Activated CD4-positive, alpha-beta T cell treated with anti-CD3 and anti-CD28 coated beads for 36 hours (primary cell): Measurements from ENCODE around the gene RERG. TPM values are rescaled to one million over a fixed set of nuclear protein-coding genes. Genes with fewer than 3 reads are reported as not detected.

Experiments
- ATAC-seq: fragments of 200-7000 bp; cut with Tn5 transposase; one replicate; pipeline ENCODE4 v1.10.0; 2021; ENCODE audit warnings: mild to moderate bottlenecking, moderate library complexity
- CTCF ChIA-PET: fragments of 350-600 bp; sonication (Branson Sonifier 250); formaldehyde crosslinking; loops from one replicate; lab custom pipeline; 2021; ENCODE audit warnings: antibody characterized with exemption; lab: Charles Lee
- POLR2A ChIA-PET: fragments of 350-600 bp; sonication (Branson Sonifier 250); formaldehyde crosslinking; loops from one replicate; lab custom pipeline; 2021; ENCODE audit warnings: antibody characterized with exemption, inconsistent platforms; lab: Charles Lee
- DNase-seq: peaks from one replicate; pipeline ENCODE4 v3.0.0-alpha.2; 2020
- H3K27ac Mint-ChIP-seq: one replicate; pipeline ENCODE4 v1.8.0; 2021; ENCODE audit warnings: mixed read lengths
- H3K27me3 Mint-ChIP-seq: one replicate; pipeline ENCODE4 v1.8.0; 2021; ENCODE audit warnings: mixed read lengths
- H3K36me3 Mint-ChIP-seq: one replicate; pipeline ENCODE4 v1.8.0; 2021; ENCODE audit warnings: low read depth, mixed read lengths
- H3K4me1 Mint-ChIP-seq: one replicate; pipeline ENCODE4 v1.8.0; 2021; ENCODE audit warnings: mixed read lengths
- H3K4me3 Mint-ChIP-seq: one replicate; pipeline ENCODE4 v1.8.0; 2021; ENCODE audit warnings: mild to moderate bottlenecking, moderate library complexity, mixed read lengths
- H3K9me3 Mint-ChIP-seq: one replicate; pipeline ENCODE4 v1.8.0; 2021; ENCODE audit warnings: low read depth, mixed read lengths
- intact Hi-C, 2 experiments: fragments of 100-400 bp; cut with DNase I in 1 of 2; cut with micrococcal nuclease in 1 of 2; formaldehyde crosslinking; loops; one replicate each; pipeline versions ENCODE4 v1.14.2 to v1.15.1; 2022 to 2024; cut with DNase I, micrococcal nuclease
- total RNA-seq, 2 experiments: library from RNA; stranded (reverse); gene quantifications; one replicate each; pipeline ENCODE4 v1.2.3, GENCODE V29; 2021

The RERG gene
- total RNA-seq, 2 experiments from 2014 or later, result not detected

DNA sequence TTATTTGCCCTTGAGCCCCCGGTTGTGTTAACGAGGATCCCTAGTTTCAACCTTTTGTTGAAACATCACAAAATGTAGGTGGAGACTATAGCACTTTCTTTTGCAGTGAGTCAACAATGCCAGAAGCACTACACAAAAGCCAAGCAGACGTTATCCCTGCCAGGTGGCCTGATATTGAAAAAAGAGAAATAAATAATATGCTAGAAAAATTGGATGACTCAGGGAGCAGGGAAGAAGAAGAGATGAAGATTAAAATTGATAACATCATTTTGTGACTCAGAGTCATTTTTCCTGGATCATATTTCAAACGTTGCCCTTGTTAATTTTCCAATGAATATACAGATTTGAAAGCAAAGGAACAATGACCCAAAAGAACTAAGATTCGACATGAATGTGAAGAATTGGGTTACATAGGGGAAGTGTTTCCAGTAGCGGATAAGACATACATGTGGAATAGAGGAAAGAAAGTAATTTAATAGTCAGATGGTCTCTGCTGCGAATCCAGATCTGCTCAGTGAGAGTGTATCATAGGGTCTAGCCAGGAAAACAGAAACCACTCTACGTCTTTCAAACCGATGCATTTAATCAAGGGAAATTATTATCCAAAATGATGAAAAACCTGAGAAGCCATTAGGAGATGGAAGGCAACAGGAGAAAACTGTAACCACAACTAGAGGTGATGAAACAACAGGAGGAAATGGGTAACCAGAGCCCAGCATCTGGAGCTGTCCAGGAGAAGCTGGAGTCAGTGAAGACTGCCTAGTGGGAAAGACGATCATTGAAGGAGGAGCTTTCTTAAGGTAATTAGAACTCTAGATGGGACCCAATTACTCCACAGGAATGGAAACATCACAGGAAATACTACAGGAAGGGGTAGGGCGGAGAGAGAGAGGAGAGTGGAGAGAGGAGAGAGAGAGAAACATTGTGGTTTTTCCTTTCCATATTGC, 57.9 kb downstream of the RERG start:
- H3K4me3 Mint-ChIP-seq, result no peak overlapping the region
- H3K27ac Mint-ChIP-seq, result no peak overlapping the region
- ChIA-PET CTCF (interaction anchor here (1.7 kb wide), 1 partner anchor 58 kb away, joined by 5 read pairs; the partner anchor contains the start of gene RERG), POLR2A (no interaction called here)
- intact Hi-C loops, result no loop called here
- peaks cover 5% of the 10 kb centered on the region for H3K4me1 Mint-ChIP-seq
- peaks cover 4% of the 10 kb centered on the region for H3K27me3 Mint-ChIP-seq
- DNase-seq, result no peak
- no peak for ATAC-seq
- H3K36me3 Mint-ChIP-seq, result no peaks in the 10 kb centered on the region
- no peaks in the 10 kb centered on the region for H3K9me3 Mint-ChIP-seq

DNA sequence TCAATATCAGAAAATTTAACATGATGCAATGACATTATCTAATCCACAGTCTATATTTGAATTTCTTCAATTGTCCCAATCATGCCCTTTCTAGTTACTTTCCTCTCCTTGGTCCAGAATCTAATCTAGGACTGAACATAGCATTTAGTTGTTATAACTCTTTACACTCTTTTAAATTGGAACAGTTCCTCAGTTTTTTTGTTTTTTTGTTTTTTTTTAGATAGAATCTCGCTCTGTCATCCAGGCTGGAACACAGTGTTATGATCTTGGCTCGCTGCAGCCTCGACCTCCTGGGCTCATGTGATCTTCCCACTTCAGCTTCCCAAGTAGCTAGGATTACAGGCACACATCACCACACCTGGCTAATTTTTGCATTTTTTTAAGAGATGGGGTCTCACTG, 63.1 kb downstream of the RERG start:
- intact Hi-C loops, result no loop called here
- H3K9me3 Mint-ChIP-seq, result no peaks in the 10 kb centered on the region
- ChIA-PET POLR2A (no interaction called here), CTCF (interaction anchor here (0.6 to 1.6 kb wide), 3 partner anchors 27 to 111 kb away, joined by 3 to 7 read pairs (median 4); partner anchors contain the start of gene RERG)
- no peak overlapping the region for H3K4me3 Mint-ChIP-seq
- no peaks in the 10 kb centered on the region for H3K36me3 Mint-ChIP-seq
- ATAC-seq (no peak), DNase-seq (no peak)
- no peaks in the 10 kb centered on the region for H3K4me1 Mint-ChIP-seq
- no peaks in the 10 kb centered on the region for H3K27me3 Mint-ChIP-seq
- no peak overlapping the region for H3K27ac Mint-ChIP-seq

DNA sequence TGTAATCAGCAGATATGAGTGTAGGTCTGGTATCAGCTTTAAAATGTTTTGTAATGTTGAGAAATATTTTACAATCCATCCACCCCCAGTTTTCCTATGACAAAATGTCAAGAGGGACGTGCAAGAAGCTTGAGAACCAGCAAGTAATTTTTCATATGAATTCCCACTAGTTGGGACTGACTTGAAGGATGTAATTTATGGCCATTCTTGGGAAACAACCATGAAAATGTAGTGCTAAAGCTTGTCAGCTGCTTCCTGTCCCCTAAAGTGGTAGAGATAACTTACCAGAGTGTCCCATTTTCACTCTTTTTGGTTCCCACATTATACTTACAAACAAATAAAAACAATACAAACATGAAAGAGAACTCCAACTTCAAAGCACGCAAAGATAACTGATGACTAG, 63.9 kb downstream of the RERG start:
- ATAC-seq (no peak), DNase-seq (no peak)
- intact Hi-C loops, result no loop called here
- H3K4me3 Mint-ChIP-seq, result no peak overlapping the region
- ChIA-PET CTCF (interaction anchor here (0.6 to 1.6 kb wide), 4 partner anchors 27 to 156 kb away, joined by 3 to 7 read pairs (median 4); partner anchors contain the start of gene RERG), POLR2A (no interaction called here)
- H3K27ac Mint-ChIP-seq, result no peak overlapping the region
- no peaks in the 10 kb centered on the region for H3K27me3 Mint-ChIP-seq
- no peaks in the 10 kb centered on the region for H3K36me3 Mint-ChIP-seq
- H3K4me1 Mint-ChIP-seq, result no peaks in the 10 kb centered on the region
- H3K9me3 Mint-ChIP-seq, result no peaks in the 10 kb centered on the region

DNA sequence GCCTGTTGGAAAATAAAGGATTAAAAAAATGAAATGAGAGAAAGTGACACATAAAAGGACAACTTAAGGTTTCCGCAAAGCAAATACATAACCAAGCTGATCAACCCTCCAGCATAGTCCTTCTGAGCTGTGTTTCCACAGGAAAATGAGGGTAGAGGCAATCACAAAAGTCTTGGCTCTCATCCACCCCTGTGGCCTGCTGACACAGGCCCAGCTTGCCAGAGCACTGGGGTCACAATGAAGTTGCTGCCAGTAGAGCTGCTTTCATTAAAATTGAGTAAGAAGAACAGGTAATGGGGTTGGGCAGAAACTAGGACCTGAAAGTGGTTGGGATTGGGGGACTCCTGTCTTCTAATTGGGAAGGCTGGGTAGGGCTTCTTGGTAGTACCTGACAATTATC, 65.9 kb downstream of the RERG start:
- no peak overlapping the region for H3K4me3 Mint-ChIP-seq
- H3K36me3 Mint-ChIP-seq, result no peaks in the 10 kb centered on the region
- CTCF ChIA-PET, result interaction anchor here (0.7 to 1.7 kb wide), 5 partner anchors 17 to 80 kb away, joined by 3 to 5 read pairs (median 3); partner anchors contain the start of gene RERG
- DNase-seq, result no peak
- no peaks in the 10 kb centered on the region for H3K4me1 Mint-ChIP-seq
- POLR2A ChIA-PET, result no interaction called here
- H3K27ac Mint-ChIP-seq, result no peak overlapping the region
- no peaks in the 10 kb centered on the region for H3K9me3 Mint-ChIP-seq
- no peaks in the 10 kb centered on the region for H3K27me3 Mint-ChIP-seq
- intact Hi-C loops, result no loop called here
- no peak for ATAC-seq

DNA sequence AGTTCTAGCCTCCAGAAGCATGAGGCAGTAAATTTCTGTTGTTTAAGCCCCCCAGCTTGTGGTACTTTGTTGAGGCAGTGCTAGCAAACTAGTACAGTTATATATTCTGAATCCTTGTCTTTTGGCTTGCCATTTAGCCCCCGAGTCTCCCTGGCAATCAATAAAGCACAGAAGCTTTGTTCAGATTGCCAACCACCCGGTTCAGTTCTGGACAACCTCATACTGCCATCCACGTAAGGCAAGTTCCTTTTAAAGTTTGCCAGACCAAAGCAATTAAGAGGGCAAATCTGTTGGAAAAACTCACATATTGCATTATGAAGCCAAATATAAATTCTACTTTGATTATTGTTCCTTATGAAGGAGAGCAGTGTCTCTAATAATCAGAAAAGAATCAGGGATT, 67.1 kb downstream of the RERG start:
- H3K4me1 Mint-ChIP-seq, result no peaks in the 10 kb centered on the region
- no peak overlapping the region for H3K27ac Mint-ChIP-seq
- CTCF ChIA-PET, result interaction anchor here (0.8 to 1.4 kb wide), 4 partner anchors 11 to 115 kb away, joined by 3 read pairs; no protein-coding TSS in a partner anchor
- no peaks in the 10 kb centered on the region for H3K9me3 Mint-ChIP-seq
- no peak for ATAC-seq
- intact Hi-C loops, result loop anchor here (5.0 kb wide), 1 partner anchor 113 kb away; no protein-coding TSS in a partner anchor
- POLR2A ChIA-PET, result no interaction called here
- no peaks in the 10 kb centered on the region for H3K36me3 Mint-ChIP-seq
- DNase-seq, result no peak
- no peak overlapping the region for H3K4me3 Mint-ChIP-seq
- H3K27me3 Mint-ChIP-seq, result no peaks in the 10 kb centered on the region

DNA sequence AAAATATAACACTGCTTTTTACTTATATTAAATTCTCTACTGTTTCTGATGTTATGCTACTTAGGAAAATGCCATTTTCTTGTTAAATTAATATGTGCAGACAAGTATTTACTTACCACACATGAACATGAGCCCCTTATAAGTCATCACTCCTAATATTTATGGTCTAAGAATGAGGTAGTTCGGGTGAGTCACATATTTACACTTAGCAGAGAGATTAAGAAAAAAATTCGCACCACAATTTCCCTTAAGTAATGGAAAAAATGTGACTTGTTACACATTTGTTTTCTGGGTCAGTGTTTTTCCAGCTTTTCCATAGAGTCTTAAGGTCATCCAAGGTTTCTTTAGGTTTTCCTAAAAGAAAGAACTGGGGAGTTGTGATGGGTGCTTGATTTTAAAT, 68.3 kb downstream of the RERG start:
- intact Hi-C loops, result loop anchor here (5.0 kb wide), 1 partner anchor 114 kb away; no protein-coding TSS in a partner anchor
- no peak overlapping the region for H3K4me3 Mint-ChIP-seq
- POLR2A ChIA-PET, result no interaction called here
- H3K27me3 Mint-ChIP-seq, result peaks cover 2% of the 10 kb centered on the region
- H3K4me1 Mint-ChIP-seq, result no peaks in the 10 kb centered on the region
- no peak for DNase-seq
- H3K36me3 Mint-ChIP-seq, result no peaks in the 10 kb centered on the region
- H3K9me3 Mint-ChIP-seq, result no peaks in the 10 kb centered on the region
- ATAC-seq, result no peak
- no peak overlapping the region for H3K27ac Mint-ChIP-seq
- CTCF ChIA-PET, result interaction anchor here (0.5 to 1.0 kb wide), 4 partner anchors 8 to 432 kb away, joined by 3 read pairs; no protein-coding TSS in a partner anchor

DNA sequence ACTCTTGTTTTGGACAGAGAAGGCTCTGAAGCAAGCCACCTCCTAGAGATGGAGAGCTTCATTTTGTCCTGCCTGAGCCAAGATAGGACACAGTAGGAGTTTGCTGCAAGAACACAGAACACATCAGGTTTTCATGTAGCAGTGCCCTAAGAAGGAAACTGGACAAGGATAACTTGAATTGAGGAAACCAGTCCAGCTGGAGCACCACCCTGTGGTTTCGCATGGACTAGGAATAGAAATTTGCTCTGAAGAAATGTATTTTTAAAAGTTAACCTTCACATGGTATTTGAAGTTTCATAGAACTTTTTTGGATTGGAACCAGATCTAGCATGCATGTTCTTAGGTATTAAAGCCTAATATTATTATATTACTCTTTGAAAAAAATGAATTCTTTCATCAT, 68.8 kb downstream of the RERG start:
- Mint-ChIP-seq H3K27ac (no peak overlapping the region), H3K27me3 (peaks cover 2% of the 10 kb centered on the region), H3K4me3 (no peak overlapping the region), H3K9me3 (no peaks in the 10 kb centered on the region), H3K4me1 (no peaks in the 10 kb centered on the region), H3K36me3 (no peaks in the 10 kb centered on the region)
- intact Hi-C loops, result loop anchor here (5.0 kb wide), 1 partner anchor 115 kb away; no protein-coding TSS in a partner anchor
- DNase-seq (no peak), ATAC-seq (no peak)
- CTCF ChIA-PET, result interaction anchor here (0.5 to 1.0 kb wide), 3 partner anchors 12 to 432 kb away, joined by 3 read pairs; no protein-coding TSS in a partner anchor
- POLR2A ChIA-PET, result no interaction called here

DNA sequence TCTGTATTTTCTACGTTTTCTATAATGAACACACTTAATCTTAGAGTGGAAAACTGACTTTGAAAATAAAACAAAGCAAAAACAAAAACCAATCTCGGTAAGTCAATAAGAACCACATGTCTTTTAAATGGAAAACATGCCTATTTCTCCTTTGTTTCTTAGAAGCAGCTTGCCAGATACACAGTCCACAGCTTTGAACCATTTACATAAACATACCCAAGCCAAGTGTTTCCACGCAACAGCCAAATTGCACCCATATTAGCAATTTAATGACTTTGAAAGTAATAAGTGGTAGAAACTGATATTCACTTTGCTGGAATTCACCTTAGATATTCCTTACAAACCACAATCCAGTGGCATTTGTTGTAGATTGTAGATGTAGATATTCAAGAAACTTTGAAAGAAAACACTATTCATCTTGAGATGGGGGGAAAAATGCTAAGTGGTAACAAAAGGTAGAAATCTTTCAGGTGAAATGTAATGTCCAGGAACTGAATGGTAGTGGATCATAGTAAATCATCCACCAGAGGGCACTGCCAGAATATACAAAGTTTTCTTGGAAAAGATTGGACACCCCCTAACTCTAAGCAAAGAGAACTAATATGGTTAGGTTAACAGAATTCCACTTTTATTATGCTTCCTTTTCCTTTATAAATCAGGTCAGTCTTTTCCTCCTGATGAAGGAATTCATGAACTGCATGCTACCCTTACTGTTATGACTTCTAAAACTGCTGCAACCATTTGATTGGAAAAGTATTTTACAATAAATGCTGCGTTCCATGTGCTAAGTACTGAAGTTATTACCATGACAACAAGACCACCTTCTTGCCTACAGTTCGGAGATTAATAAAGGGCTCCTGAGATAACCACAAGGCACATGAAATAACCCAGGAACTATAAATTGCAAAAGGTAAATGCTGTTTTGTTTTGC, 69.8 kb downstream of the RERG start:
- no peak overlapping the region for H3K27ac Mint-ChIP-seq
- no peaks in the 10 kb centered on the region for H3K4me1 Mint-ChIP-seq
- no peaks in the 10 kb centered on the region for H3K36me3 Mint-ChIP-seq
- ATAC-seq (no peak), DNase-seq (no peak)
- no peaks in the 10 kb centered on the region for H3K9me3 Mint-ChIP-seq
- no peak overlapping the region for H3K4me3 Mint-ChIP-seq
- peaks cover 2% of the 10 kb centered on the region for H3K27me3 Mint-ChIP-seq
- ChIA-PET POLR2A (no interaction called here), CTCF (interaction anchor here (0.6 to 1.7 kb wide), 6 partner anchors 13 to 433 kb away, joined by 3 to 15 read pairs (median 3); partner anchors contain the start of gene RERG)
- intact Hi-C loops, result loop anchor here (1.0 to 5.0 kb wide), 3 partner anchors 70 to 373 kb away; partner anchors contain the start of gene RERG (in 2 of the 2)

DNA sequence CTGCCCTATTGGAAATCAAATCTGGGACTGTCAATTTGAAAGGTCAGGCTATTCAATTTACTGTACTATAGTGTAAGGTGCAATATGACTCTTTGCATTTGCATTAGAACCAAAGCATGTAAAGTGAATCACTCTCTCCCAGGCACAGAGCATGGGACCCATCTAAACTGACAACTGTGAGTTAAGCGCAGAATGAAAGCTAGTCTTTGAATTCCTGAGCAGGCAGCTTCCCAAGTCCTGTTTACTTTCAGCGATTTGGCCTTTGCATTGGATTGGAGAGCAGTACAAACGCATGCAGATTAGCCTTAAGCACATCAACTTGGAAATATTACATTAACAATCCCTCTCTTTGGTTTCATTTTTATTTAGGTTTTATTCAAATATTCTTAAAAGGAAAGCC, 74.6 kb downstream of the RERG start:
- Mint-ChIP-seq H3K9me3 (no peaks in the 10 kb centered on the region), H3K27me3 (peaks cover 12% of the 10 kb centered on the region), H3K4me1 (no peaks in the 10 kb centered on the region), H3K4me3 (no peak overlapping the region), H3K27ac (no peak overlapping the region), H3K36me3 (no peaks in the 10 kb centered on the region)
- ATAC-seq (no peak), DNase-seq (no peak)
- intact Hi-C loops, result no loop called here
- ChIA-PET POLR2A (no interaction called here), CTCF (interaction anchor here (0.6 kb wide), 1 partner anchor 692 kb away, joined by 3 read pairs; no protein-coding TSS in a partner anchor)

DNA sequence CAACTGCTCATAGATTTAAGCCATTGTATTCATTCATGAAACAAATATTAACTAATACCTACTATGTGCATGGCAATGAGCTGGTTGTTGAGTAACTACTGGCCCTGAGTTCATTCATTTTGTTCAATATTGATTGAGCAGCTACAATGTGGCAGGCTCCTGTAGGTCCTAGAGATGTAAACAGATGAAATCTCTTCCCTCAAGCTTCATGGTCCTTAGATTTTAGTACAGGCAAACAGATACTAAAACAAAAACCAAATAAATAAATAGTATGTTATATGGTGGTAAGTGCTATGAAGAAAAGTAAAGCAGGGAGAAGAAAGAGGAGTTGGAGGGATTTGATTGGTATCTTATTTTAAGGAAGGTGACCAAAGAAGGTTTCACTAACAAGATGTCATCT, 77.8 kb downstream of the RERG start:
- no peak for ATAC-seq
- H3K4me3 Mint-ChIP-seq, result no peak overlapping the region
- ChIA-PET CTCF (no interaction called here), POLR2A (no interaction called here)
- intact Hi-C loops, result no loop called here
- no peak overlapping the region for H3K27ac Mint-ChIP-seq
- H3K27me3 Mint-ChIP-seq, result peaks cover 12% of the 10 kb centered on the region
- no peak for DNase-seq
- no peaks in the 10 kb centered on the region for H3K4me1 Mint-ChIP-seq
- no peaks in the 10 kb centered on the region for H3K36me3 Mint-ChIP-seq
- no peaks in the 10 kb centered on the region for H3K9me3 Mint-ChIP-seq

DNA sequence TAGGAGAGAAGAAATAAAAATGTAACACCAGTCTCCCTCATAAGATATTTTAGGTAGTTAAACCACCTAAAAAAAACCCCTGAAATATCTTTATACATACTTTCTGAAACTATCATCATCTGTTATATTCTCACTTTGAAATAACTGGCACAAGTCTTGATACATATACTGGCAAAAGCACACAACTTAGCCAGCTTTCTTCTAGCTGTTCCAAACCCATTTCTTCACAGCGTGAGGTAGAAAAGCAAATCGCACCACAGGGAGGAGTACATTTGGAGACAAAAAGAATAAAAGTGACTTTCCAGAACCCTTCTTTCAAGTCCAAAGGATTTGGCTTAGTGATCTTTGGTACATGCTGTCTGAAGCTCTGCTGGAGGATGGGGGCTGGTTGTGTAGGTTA, 78.5 kb downstream of the RERG start:
- H3K36me3 Mint-ChIP-seq, result no peaks in the 10 kb centered on the region
- POLR2A ChIA-PET, result no interaction called here
- intact Hi-C loops, result no loop called here
- H3K27ac Mint-ChIP-seq, result no peak overlapping the region
- ATAC-seq (no peak), DNase-seq (no peak)
- H3K9me3 Mint-ChIP-seq, result no peaks in the 10 kb centered on the region
- CTCF ChIA-PET, result interaction anchor here (0.6 to 1.0 kb wide), 2 partner anchors 11 to 78 kb away, joined by 3 read pairs; partner anchors contain the start of gene RERG
- no peaks in the 10 kb centered on the region for H3K4me1 Mint-ChIP-seq
- no peak overlapping the region for H3K4me3 Mint-ChIP-seq
- H3K27me3 Mint-ChIP-seq, result peaks cover 13% of the 10 kb centered on the region
